ENCODE results near the gene TCERG1L.

GRCh38 chr10:131211559-131211958 is 100.0 kb downstream of the TCERG1L start:
- TF ChIP-seq, protein P1, sequence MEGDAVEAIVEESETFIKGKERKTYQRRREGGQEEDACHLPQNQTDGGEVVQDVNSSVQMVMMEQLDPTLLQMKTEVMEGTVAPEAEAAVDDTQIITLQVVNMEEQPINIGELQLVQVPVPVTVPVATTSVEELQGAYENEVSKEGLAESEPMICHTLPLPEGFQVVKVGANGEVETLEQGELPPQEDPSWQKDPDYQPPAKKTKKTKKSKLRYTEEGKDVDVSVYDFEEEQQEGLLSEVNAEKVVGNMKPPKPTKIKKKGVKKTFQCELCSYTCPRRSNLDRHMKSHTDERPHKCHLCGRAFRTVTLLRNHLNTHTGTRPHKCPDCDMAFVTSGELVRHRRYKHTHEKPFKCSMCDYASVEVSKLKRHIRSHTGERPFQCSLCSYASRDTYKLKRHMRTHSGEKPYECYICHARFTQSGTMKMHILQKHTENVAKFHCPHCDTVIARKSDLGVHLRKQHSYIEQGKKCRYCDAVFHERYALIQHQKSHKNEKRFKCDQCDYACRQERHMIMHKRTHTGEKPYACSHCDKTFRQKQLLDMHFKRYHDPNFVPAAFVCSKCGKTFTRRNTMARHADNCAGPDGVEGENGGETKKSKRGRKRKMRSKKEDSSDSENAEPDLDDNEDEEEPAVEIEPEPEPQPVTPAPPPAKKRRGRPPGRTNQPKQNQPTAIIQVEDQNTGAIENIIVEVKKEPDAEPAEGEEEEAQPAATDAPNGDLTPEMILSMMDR (IDR thresholded peaks at IDR 0.05), result no peak
- TF ChIP-seq POLR2A (IDR thresholded peaks at IDR 0.05), result no peak
